Stimulated activated CD4-positive, alpha-beta T cell treated with anti-CD3 and anti-CD28 coated beads, Interleukin-2, amount 100 ng/mL, for 4 hours (primary cell): Measurements from ENCODE around the gene DNAJC5G.
"Not testable (repeated sequence)": the region's sequence is repeated elsewhere in the genome, so short reads cannot be mapped to it uniquely, and the experiment has no call there.

Experiments
- DNase-seq: peaks from one replicate; pipeline ENCODE4 v3.0.0-alpha.2; 2020; ENCODE audit warnings: low read depth

Gene DNAJC5G

GRCh38 chr2:27255187-27255586 is 20.0 kb upstream of the DNAJC5G start:
- DNase-seq, result no peak

DNA sequence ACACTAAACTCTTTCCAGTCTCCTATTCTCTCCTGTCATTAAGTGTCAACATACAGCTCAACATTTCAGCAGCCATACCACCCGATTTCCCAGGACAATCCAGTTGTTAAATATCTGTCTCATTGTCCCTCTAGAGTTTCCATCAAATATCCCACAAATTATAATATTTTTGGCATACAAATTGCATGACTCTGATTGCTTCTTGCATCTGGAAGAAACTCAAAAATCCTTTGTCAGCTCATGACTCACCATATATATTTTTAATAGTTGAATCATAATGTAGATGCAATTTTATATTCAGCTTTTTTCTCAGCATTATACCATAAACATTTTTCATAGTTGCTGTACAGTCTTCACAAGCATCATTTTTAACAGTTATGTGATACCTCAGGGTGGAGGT is 19.6 kb upstream of the DNAJC5G start:
- DNase-seq, result no peak

- DNase-seq, result no peak
Observed at GRCh38 chr2:27256855-27257454, 18.3 kb upstream of the DNAJC5G start.

GRCh38 chr2:27258051-27258450 is 17.2 kb upstream of the DNAJC5G start:
- no peak for DNase-seq

DNA sequence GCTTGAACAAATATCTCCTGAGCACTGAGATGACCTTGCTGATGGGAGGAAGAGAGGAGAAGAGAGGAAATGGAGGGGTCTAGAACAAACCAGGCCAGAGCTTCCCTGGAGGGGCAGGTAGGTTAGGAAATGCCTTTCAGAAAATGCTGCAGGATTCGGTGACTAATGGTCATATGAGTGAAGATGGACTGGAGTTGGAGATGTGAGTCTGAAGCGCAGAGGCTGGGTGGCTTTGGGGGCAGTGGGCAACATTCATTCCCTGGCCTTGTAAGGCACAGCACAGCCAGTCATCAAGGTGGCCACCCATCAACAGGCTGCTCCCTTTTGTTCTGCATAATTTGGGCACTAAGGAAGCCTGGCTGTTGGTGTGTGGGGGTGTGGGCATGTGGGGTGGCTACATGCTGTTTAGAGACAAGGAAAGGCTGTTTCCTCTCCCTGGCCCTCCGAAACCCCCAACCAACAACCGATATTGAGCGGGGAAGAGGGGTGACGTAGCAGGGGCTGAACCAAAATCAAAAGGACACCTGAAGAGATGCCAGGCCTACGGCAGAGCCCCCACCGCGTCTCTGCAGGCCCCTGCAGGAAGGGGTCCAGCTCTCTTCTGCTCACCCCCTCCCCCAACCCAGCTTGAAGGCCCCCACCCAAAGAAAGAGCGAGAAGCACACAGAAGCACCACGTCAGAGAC is 13.8 kb upstream of the DNAJC5G start:
- no peak for DNase-seq

GRCh38 chr2:27261926-27262298 is 13.3 kb upstream of the DNAJC5G start:
- DNase-seq, result no peak

DNA sequence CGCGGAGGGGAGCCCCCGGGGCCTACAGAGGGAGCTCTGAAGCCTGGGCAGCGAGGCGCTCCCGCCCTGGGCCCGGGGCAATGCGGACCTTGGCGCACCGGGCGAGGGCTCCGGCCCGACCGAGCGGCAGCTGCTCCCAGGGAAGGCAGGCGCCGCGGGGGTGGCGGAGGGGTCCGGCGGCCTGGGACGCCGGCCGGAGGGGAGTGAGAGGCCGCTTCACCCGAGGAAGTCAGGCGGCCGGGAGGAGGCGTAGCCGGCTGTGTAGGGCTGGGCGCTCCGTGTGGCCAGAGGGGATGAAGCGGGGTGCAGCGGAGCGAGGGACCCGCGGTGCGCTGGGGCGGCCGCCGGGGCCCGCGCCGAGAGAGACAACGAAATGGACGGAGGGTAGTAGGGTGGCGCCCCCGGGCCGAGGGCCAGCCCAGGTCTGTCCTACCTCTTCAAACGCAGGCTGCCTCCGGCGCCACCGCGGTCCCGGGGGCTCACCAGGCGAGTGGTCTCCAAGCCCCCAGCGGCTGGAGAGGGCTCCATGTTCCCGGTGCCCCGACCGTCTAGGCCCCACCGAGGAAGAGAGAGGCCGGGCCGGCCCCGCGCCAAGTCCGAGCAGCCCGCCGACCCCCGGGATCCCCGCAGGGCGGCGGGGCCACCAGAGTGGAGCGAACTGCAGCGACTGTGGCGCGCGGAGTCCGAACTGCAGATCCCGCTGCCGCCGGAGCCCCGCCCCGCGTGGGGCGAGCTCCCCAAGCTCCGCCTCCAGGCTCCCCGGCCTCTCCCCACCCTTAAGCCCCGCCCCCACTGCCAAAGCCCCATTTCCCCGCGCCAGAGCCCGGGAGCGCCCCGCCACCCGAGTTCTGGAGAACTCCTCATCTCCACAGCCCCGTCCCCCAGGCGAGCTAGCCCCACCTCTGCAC is 12.6 kb upstream of the DNAJC5G start, which contains the start of gene SLC30A3:
Gene SLC30A3 (minus strand): TSS at position 669 of the 908 bp plus-strand sequence. CDS start 141 bp downstream, at position 528.
- peak; percentile 66 for DNase-seq

DNA sequence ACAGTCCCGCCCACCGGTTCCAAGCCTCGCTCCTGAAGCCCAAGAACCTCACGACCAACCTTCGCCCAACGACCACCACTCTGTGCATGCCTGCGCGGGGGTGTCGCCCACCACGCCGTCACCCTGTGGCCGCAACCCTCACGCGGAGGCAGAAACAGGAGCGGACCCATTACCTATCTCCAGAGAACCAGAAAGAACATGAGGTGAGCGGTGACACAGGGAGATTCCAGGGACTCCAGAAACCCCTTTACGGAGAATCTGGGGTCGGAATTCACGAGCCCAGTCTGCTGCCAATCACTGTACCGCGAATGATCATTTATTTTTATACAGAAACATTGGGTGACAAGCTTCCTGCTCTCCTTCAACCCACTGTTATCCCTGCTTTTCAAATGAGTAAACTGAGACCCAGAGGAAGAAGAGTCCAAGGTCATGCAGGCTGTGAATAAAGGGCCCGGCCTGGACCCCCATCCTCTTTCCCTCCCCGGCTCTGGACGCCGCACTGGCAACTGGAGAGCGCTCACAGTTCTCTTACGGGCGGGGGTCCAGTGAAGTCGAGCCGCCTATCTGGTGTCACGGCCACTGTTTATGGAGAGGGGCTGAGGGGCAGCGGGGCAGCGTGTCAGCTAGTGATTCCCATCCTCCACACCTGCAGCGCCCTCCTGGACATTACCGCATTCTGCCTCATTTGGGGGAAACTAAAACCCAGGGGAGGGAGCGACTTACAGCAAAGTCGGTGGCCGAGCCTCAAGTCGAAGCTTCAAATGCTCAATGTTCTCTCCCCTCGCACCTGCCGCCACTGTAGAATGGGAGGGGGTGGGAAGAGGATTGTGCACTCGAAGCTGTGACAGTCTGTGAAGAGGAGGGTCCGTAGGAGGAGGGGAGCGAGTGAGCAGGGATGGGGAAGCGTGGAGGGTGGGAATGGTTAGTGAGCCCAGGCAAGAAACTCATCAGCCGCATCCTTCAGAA is 11.7 kb upstream of the DNAJC5G start:
- DNase-seq, result no peak

- DNase-seq, result no peak
Observed at GRCh38 chr2:27264253-27264752, 10.9 kb upstream of the DNAJC5G start.

DNA sequence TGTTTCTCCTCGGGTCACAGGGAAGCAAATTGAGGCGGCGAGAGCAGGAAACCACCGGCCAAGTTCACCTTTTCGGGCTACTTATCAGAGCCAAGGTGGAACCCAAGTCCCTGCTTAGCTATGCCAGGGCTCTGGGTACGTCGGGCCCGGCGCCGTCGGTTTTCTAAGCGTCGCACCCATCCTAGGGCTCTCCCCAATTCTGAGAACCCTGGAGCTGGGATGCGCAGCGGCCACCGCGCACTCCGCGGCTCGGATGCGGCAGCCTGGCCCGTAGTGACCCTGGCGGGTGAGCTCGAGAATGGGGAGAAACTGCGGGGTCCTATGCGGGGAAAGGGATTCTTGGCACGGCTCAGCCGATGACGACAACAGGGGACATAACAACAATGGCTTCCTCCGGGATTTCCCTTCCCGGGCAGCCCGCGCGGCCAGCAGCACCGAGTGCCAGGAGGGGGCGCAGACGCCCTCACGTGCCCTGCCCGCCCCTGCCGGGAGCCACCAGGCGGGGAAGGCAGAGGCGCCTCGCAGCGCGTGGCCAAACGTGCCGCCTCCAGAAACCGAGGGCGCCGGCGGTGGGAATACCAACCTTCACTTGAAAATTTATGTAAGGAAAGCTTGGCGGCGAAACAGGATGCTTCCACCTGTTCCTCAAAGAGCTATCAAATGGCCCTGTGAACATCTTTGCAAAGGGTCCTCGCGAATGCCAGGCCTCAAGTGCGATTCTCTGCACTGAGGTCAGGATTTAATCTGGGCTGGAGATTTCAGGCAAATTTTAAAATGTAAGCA is 10.3 kb upstream of the DNAJC5G start:
- DNase-seq, result peak; percentile 46

GRCh38 chr2:27265536-27265870 is 9.7 kb upstream of the DNAJC5G start:
- DNase-seq, result no peak

- DNase-seq, result not testable (repeated sequence)
Observed at GRCh38 chr2:27268296-27268695, 6.9 kb upstream of the DNAJC5G start.

- no peak for DNase-seq
Observed at GRCh38 chr2:27270131-27270530, 5.1 kb upstream of the DNAJC5G start.

- DNase-seq, result no peak
Observed at GRCh38 chr2:27270670-27271069, 4.6 kb upstream of the DNAJC5G start.

- no peak for DNase-seq
Observed at GRCh38 chr2:27271631-27272340, 3.4 kb upstream of the DNAJC5G start.

GRCh38 chr2:27272537-27273522 is 2.4 kb upstream of the DNAJC5G start:
- not testable (repeated sequence) for DNase-seq

- no peak for DNase-seq
Observed at GRCh38 chr2:27278010-27278409, 2.8 kb downstream of the DNAJC5G start.

- no peak for DNase-seq
Observed at GRCh38 chr2:27280826-27281225, 5.6 kb downstream of the DNAJC5G start.

DNA sequence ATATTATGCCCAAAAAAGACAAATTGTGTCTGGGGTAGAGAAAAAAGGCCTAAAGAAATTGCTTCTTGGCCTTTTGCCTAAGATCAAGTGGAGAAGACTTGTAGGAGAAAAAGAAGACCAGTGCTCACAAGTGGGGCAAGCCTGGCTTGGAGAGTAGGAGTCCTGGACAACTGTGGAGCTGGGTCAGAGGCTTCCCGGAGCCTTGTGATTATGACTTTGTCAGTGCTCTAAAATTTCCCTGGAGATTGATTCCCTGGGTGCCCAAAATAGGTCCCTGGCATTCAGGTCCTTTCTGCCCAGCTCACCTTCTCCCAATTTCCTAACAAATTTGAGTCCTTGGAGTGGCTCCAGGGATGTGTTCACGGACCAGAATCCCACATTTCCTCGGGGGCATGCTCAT is 6.2 kb downstream of the DNAJC5G start:
- DNase-seq, result no peak
